ENCODE data around the gene ASH1L. TPM values are rescaled to one million over a fixed set of nuclear protein-coding genes. Genes with fewer than 3 reads are reported as not detected.

ASH1L gene
- total RNA-seq, 1 experiment from 2014 or later: 29.3 TPM

GRCh38 chr1:155609515-155610256 lies 47.1 kb upstream of the ASH1L start, which contains the start of gene MSTO1:
Gene MSTO1 (plus strand): TSS chr1:155610218. CDS start chr1:155610249, 31 bp downstream.
- Mint-ChIP-seq H3K36me3 (peaks cover 17% of the 10 kb centered on the region), H3K4me1 (peaks cover 4% of the 10 kb centered on the region; the same call in 1 of the 2 replicates), H3K4me3 (peak within 1 kb of the TSS; percentile 86), H3K27ac (peak within 1 kb of the TSS; percentile 86), H3K27me3 (ENCODE audit: low read depth) (no peaks in the 10 kb centered on the region), H3K9me3 (no peaks in the 10 kb centered on the region)
- CTCF ChIA-PET: interaction anchor here (0.5 to 0.6 kb wide), 2 partner anchors 10 to 168 kb away, joined by 4 to 5 read pairs; no protein-coding TSS in a partner anchor
- DNase-seq (ENCODE audit: low spot score) (peak; percentile 93), ATAC-seq (peak; percentile 98)
- POLR2A ChIA-PET: no interaction called here
- TF ChIP-seq TEAD1 (CRISPR knock-in tag; IDR thresholded peaks at IDR 0.05) (no peak), FOXP4 (CRISPR knock-in tag; IDR thresholded peaks at IDR 0.05) (0 out of 2 replicates have a peak, but pooled peaks have one; percentile 63), AFF4 (CRISPR knock-in tag; IDR thresholded peaks at IDR 0.05; ENCODE audit: borderline replicate concordance) (no peak), E2F5 (CRISPR knock-in tag; IDR thresholded peaks at IDR 0.05) (no peak), ZNF317 (CRISPR knock-in tag; IDR thresholded peaks at IDR 0.05; ENCODE audit: borderline replicate concordance, low read depth) (no peak), ETV6 (CRISPR knock-in tag; IDR thresholded peaks at IDR 0.05) (peak; percentile 24; the same call in 1 of the 2 replicates), NFYB (CRISPR knock-in tag; conservative IDR thresholded peaks at IDR 0.05; ENCODE audit: low read depth) (peak; percentile 75), ZNF138 (CRISPR knock-in tag; conservative IDR thresholded peaks at IDR 0.05) (no peak), PREB (CRISPR knock-in tag; IDR thresholded peaks at IDR 0.05; ENCODE audit: borderline replicate concordance) (no peak), AR (CRISPR knock-in tag; IDR thresholded peaks at IDR 0.05) (no peak), RORB (CRISPR knock-in tag; IDR thresholded peaks at IDR 0.05) (no peak), ZMAT4 (CRISPR knock-in tag; IDR thresholded peaks at IDR 0.05) (no peak), ATF2 (CRISPR knock-in tag; IDR thresholded peaks at IDR 0.05; ENCODE audit: borderline replicate concordance, low read depth) (no peak), SP1 (CRISPR knock-in tag; conservative IDR thresholded peaks at IDR 0.05) (peak; percentile 68), ZNF425 (CRISPR knock-in tag; conservative IDR thresholded peaks at IDR 0.05) (no peak)

Data from WTC11 (cell line).